Measurements from ENCODE around the gene MAP1LC3B2.
"Not testable (repeated sequence)": the region's sequence is repeated elsewhere in the genome, so short reads cannot be mapped to it uniquely, and the experiment has no call there.

The MAP1LC3B2 gene

DNA sequence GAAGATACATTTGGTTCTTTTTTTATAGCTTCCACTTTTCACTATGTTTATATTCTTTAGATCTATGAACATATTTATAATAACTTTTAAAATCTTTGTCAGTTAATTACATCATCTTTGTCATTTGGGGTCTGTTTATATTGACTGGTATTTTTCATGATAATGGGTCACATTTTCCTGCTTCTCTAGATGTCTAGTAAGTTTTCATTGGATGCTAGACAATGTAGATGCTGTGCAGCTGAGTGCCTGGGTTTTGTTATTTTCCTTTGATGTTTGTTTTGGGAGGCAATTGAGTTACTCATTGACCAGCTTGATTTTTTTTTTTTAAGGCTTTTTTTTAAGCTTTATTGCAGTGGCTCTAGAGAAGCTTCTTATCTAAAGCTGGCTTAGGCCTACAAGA, 4.9 kb downstream of the MAP1LC3B2 start:
- Histone ChIP-seq H3K4me3 (ENCODE audit: low read length) (no peak overlapping the region), H3K4me1 (ENCODE audit: control insufficient read depth, insufficient read depth, low read length) (peaks cover 9% of the 10 kb centered on the region), H3K9me3 (replicated peaks; ENCODE audit: low read length) (no peaks in the 10 kb centered on the region), H3K36me3 (ENCODE audit: insufficient read depth, low read length) (no peaks in the 10 kb centered on the region), H3K4me2 (ENCODE audit: low read length) (no peak overlapping the region), H3K9ac (ENCODE audit: low read depth, low read length) (no peak overlapping the region), H3K27me3 (ENCODE audit: control insufficient read depth, insufficient read depth, low read length) (no peaks in the 10 kb centered on the region)

DNA sequence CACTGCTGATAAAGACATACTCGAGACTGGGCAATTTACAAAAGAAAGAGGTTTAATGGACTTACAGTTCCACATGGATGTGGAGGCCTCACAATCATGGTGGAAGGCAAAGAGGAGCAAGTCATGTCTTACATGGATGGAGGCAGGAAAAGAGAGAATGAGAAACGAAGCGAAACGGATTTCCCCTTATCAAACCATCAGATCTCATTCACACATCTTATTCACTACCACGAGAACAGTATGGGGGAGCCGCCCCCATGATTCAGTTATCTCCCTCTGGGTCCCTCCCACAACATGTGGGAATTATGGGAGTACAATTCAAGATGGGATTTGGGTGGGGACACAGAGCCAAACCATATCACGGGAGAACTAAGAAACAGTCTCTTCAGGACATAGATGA, 6.0 kb downstream of the MAP1LC3B2 start:
- not testable (repeated sequence) for H3K36me3 ChIP-seq (ENCODE audit: insufficient read depth, low read length); H3K9me3 ChIP-seq (replicated peaks; ENCODE audit: low read length); H3K4me1 ChIP-seq (ENCODE audit: control insufficient read depth, insufficient read depth, low read length); H3K4me2 ChIP-seq (ENCODE audit: low read length); H3K27me3 ChIP-seq (ENCODE audit: control insufficient read depth, insufficient read depth, low read length); H3K9ac ChIP-seq (ENCODE audit: low read depth, low read length); H3K4me3 ChIP-seq (ENCODE audit: low read length)

DNA sequence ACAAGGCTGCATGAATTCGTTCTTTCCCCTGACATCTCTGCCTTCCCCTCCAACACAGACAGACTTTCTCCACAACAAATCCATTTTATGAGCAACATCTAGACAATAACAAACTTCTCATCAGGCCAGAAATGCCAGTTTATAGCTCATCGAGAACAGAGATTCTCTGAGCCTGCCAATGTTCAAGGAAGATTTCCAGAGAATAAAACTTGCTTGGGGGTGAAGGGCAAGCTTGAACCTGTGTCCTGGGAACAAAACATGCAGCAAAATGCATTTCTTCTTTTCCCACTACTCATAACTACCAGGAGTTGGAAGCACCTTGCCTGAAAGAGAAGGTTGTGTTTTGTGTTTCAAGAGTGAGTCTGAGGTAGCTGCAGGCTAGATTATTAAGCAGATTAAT, 6.8 kb downstream of the MAP1LC3B2 start:
- Histone ChIP-seq H3K36me3 (ENCODE audit: insufficient read depth, low read length) (no peaks in the 10 kb centered on the region), H3K9me3 (replicated peaks; ENCODE audit: low read length) (no peaks in the 10 kb centered on the region), H3K4me2 (ENCODE audit: low read length) (no peak overlapping the region), H3K4me3 (ENCODE audit: low read length) (no peak overlapping the region), H3K9ac (ENCODE audit: low read depth, low read length) (no peak overlapping the region), H3K4me1 (ENCODE audit: control insufficient read depth, insufficient read depth, low read length) (no peaks in the 10 kb centered on the region), H3K27me3 (ENCODE audit: control insufficient read depth, insufficient read depth, low read length) (no peaks in the 10 kb centered on the region)

- Histone ChIP-seq H3K9ac (ENCODE audit: low read depth, low read length) (no peak overlapping the region), H3K4me1 (ENCODE audit: control insufficient read depth, insufficient read depth, low read length) (no peaks in the 10 kb centered on the region), H3K4me3 (ENCODE audit: low read length) (no peak overlapping the region), H3K4me2 (ENCODE audit: low read length) (no peak overlapping the region), H3K36me3 (ENCODE audit: insufficient read depth, low read length) (no peaks in the 10 kb centered on the region), H3K27me3 (ENCODE audit: control insufficient read depth, insufficient read depth, low read length) (no peaks in the 10 kb centered on the region), H3K9me3 (replicated peaks; ENCODE audit: low read length) (no peaks in the 10 kb centered on the region)
Measured at GRCh38 chr12:116568203-116568602, 9.0 kb downstream of the MAP1LC3B2 start.

DNA sequence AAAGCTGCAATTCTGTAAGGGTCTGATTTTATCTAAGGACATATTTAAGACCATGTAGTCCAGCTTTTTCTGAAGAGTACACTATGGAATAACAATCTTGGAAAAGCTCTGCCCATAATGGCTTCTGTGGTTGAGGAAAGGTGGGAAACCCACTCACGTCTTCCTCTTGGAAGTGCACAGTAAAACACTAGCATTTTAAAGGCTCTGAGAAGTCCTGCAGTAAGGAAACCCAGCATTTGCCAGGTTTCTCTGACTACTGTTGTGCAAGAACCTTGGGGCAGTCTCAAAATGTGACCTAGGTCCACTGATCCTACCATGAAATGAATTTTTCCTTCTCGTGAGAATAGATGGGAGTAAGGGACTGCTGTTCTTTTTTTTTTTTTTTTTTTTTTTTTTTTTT, 11.9 kb downstream of the MAP1LC3B2 start:
- Histone ChIP-seq H3K4me3 (ENCODE audit: low read length) (no peak overlapping the region), H3K9ac (ENCODE audit: low read depth, low read length) (no peak overlapping the region), H3K4me2 (ENCODE audit: low read length) (no peak overlapping the region), H3K27me3 (ENCODE audit: control insufficient read depth, insufficient read depth, low read length) (no peaks in the 10 kb centered on the region), H3K4me1 (ENCODE audit: control insufficient read depth, insufficient read depth, low read length) (no peaks in the 10 kb centered on the region), H3K36me3 (ENCODE audit: insufficient read depth, low read length) (no peaks in the 10 kb centered on the region), H3K9me3 (replicated peaks; ENCODE audit: low read length) (no peaks in the 10 kb centered on the region)

GRCh38 chr12:116573776-116574175, 14.6 kb downstream of the MAP1LC3B2 start:
- Histone ChIP-seq H3K27me3 (ENCODE audit: control insufficient read depth, insufficient read depth, low read length) (no peaks in the 10 kb centered on the region), H3K36me3 (ENCODE audit: insufficient read depth, low read length) (no peaks in the 10 kb centered on the region), H3K4me1 (ENCODE audit: control insufficient read depth, insufficient read depth, low read length) (no peaks in the 10 kb centered on the region), H3K4me2 (ENCODE audit: low read length) (no peak overlapping the region), H3K9me3 (replicated peaks; ENCODE audit: low read length) (no peaks in the 10 kb centered on the region), H3K9ac (ENCODE audit: low read depth, low read length) (no peak overlapping the region), H3K4me3 (ENCODE audit: low read length) (no peak overlapping the region)

DNA sequence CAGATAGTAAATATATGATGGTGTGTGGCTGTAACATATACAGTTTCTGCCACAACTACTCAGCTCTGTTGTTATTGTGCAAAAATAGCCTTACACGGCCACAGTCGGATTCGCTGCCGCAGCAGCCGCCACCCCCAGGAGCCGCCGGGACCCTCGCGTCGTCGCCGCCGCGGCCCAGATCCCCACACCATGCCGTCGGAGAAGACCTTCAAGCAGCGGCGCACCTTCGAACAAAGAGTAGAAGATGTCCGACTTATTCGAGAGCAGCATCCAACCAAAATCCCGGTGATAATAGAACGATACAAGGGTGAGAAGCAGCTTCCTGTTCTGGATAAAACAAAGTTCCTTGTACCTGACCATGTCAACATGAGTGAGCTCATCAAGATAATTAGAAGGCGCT, 16.6 kb downstream of the MAP1LC3B2 start:
- not testable (repeated sequence) for H3K4me1 ChIP-seq (ENCODE audit: control insufficient read depth, insufficient read depth, low read length); H3K27me3 ChIP-seq (ENCODE audit: control insufficient read depth, insufficient read depth, low read length); H3K9ac ChIP-seq (ENCODE audit: low read depth, low read length); H3K36me3 ChIP-seq (ENCODE audit: insufficient read depth, low read length); H3K4me2 ChIP-seq (ENCODE audit: low read length); H3K9me3 ChIP-seq (replicated peaks; ENCODE audit: low read length); H3K4me3 ChIP-seq (ENCODE audit: low read length)

DNA sequence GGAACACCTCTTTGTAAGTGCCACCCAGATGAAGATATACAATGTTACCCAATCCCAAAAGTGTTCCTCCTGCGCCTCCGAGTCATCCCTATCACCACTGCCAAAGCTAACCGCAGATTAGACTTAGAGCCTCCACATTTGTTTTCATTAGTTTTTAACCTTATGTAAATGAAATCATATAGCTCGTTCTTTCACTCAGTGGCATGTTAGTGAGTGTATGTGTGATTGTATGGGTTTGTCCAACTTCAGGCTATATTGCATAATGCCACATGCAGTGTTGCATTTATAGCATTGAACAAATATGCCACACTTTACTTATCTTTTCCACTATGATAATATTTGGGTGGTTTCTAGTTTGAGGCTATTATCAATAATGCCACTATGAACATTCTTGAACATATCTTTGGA, 18.0 kb downstream of the MAP1LC3B2 start:
- H3K9ac ChIP-seq (ENCODE audit: low read depth, low read length), result no peak overlapping the region
- no peaks in the 10 kb centered on the region for H3K9me3 ChIP-seq (replicated peaks; ENCODE audit: low read length)
- H3K4me1 ChIP-seq (ENCODE audit: control insufficient read depth, insufficient read depth, low read length), result no peaks in the 10 kb centered on the region
- no peak overlapping the region for H3K4me3 ChIP-seq (ENCODE audit: low read length)
- no peaks in the 10 kb centered on the region for H3K27me3 ChIP-seq (ENCODE audit: control insufficient read depth, insufficient read depth, low read length)
- no peak overlapping the region for H3K4me2 ChIP-seq (ENCODE audit: low read length)
- no peaks in the 10 kb centered on the region for H3K36me3 ChIP-seq (ENCODE audit: insufficient read depth, low read length)

GRCh38 chr12:116578051-116578450, 18.9 kb downstream of the MAP1LC3B2 start:
- Histone ChIP-seq H3K9me3 (replicated peaks; ENCODE audit: low read length) (no peaks in the 10 kb centered on the region), H3K36me3 (ENCODE audit: insufficient read depth, low read length) (no peaks in the 10 kb centered on the region), H3K4me2 (ENCODE audit: low read length) (no peak overlapping the region), H3K27me3 (ENCODE audit: control insufficient read depth, insufficient read depth, low read length) (no peaks in the 10 kb centered on the region), H3K9ac (ENCODE audit: low read depth, low read length) (no peak overlapping the region), H3K4me1 (ENCODE audit: control insufficient read depth, insufficient read depth, low read length) (no peaks in the 10 kb centered on the region), H3K4me3 (ENCODE audit: low read length) (no peak overlapping the region)

DNA sequence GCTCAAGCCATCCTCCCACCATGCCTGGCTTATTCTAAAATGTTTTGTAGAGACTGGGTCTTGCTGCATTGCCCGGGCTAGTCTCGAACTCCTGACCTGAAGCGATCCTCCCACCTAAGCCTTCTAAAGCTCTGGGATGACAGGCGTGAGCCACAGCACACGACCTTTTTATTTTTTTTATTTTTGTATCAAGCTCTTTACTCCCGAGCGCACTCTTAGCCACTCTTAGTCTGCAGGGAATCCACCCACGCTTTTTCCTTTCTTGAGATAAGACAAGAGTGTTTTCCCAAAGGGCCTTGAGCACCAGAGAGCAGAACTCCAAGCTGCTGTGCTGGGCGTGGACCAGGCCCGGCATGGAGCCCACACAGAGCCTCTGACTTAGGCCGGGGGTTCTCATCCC, 23.4 kb downstream of the MAP1LC3B2 start:
- no peaks in the 10 kb centered on the region for H3K36me3 ChIP-seq (ENCODE audit: insufficient read depth, low read length)
- no peak overlapping the region for H3K4me3 ChIP-seq (ENCODE audit: low read length)
- no peak overlapping the region for H3K9ac ChIP-seq (ENCODE audit: low read depth, low read length)
- peaks cover 6% of the 10 kb centered on the region for H3K9me3 ChIP-seq (replicated peaks; ENCODE audit: low read length)
- no peak overlapping the region for H3K4me2 ChIP-seq (ENCODE audit: low read length)
- H3K27me3 ChIP-seq (ENCODE audit: control insufficient read depth, insufficient read depth, low read length), result peaks cover 14% of the 10 kb centered on the region
- H3K4me1 ChIP-seq (ENCODE audit: control insufficient read depth, insufficient read depth, low read length), result no peaks in the 10 kb centered on the region

DNA sequence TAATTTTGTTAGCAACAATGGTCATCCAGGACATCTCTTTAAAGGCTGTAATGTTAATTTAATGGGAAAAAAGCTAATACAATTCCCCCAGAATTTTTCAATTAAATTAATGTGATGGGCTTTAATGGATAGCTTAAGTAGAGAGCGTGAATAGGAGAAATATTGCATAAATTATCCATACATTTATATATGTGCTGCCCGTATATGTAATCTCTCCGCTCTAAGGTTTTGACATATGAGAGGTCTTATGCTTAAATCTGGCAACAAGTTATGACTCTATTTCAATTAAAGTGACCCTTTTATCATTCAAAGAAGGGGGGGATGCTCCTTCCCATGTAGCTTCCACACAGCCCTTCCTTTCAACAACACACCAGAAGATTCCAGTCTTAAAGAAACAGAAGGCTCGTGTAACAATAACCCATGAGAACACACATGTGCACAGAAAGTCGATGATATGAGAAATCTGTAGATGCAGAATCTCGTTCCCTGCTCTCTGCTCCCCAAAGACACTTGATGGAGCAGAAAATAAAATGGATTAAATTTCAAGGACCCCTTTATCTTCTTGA, 24.0 kb downstream of the MAP1LC3B2 start:
- H3K4me3 ChIP-seq (ENCODE audit: low read length), result no peak overlapping the region
- H3K4me1 ChIP-seq (ENCODE audit: control insufficient read depth, insufficient read depth, low read length), result no peaks in the 10 kb centered on the region
- no peak overlapping the region for H3K4me2 ChIP-seq (ENCODE audit: low read length)
- H3K9me3 ChIP-seq (replicated peaks; ENCODE audit: low read length), result peaks cover 6% of the 10 kb centered on the region
- H3K27me3 ChIP-seq (ENCODE audit: control insufficient read depth, insufficient read depth, low read length), result peaks cover 20% of the 10 kb centered on the region
- H3K36me3 ChIP-seq (ENCODE audit: insufficient read depth, low read length), result no peaks in the 10 kb centered on the region
- no peak overlapping the region for H3K9ac ChIP-seq (ENCODE audit: low read depth, low read length)

DNA sequence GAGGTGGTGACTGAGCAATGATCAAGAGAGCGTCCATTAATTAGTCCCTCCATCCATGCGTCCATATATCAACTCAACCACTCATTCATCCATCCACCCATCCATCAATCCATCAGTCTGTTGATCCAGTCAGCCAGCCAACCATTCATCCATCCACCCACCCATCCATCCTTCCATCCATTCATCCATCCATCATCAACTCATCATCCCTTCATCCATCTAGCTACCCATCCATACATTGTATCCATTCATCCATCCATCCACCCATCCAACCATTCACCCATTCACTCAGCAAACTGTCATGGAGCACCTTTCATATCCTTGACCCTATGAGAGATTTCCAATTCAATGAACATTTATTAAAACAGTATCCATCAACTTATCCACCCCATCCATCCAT, 28.1 kb downstream of the MAP1LC3B2 start:
- H3K4me1 ChIP-seq (ENCODE audit: control insufficient read depth, insufficient read depth, low read length), result peaks cover 5% of the 10 kb centered on the region
- H3K9ac ChIP-seq (ENCODE audit: low read depth, low read length), result no peak overlapping the region
- peaks cover 6% of the 10 kb centered on the region for H3K9me3 ChIP-seq (replicated peaks; ENCODE audit: low read length)
- no peak overlapping the region for H3K4me2 ChIP-seq (ENCODE audit: low read length)
- no peak overlapping the region for H3K4me3 ChIP-seq (ENCODE audit: low read length)
- H3K27me3 ChIP-seq (ENCODE audit: control insufficient read depth, insufficient read depth, low read length), result peaks cover 25% of the 10 kb centered on the region
- H3K36me3 ChIP-seq (ENCODE audit: insufficient read depth, low read length), result no peaks in the 10 kb centered on the region

Data from skeletal muscle satellite cell (primary cell).